Measurements from ENCODE around the gene C9orf72. TPM values are rescaled to one million over a fixed set of nuclear protein-coding genes. Genes with fewer than 3 reads are reported as not detected.

Gene C9orf72
- total RNA-seq, 2 donors from 2014 or later = 19.4 to 26.4 TPM

- H3K4me1 ChIP-seq (ENCODE audit: control insufficient read depth, insufficient read depth, low read length) = peaks cover 6% of the 10 kb centered on the region
- no peak overlapping the region for H3K27ac ChIP-seq (ENCODE audit: low read depth, low read length)
Measured at GRCh38 chr9:27499451-27499850, 73.8 kb downstream of the C9orf72 start.

GRCh38 chr9:27497883-27498417 lies 75.3 kb downstream of the C9orf72 start:
- Histone ChIP-seq H3K27me3 (ENCODE audit: control insufficient read depth, insufficient read depth, low read length, poor library complexity, severe bottlenecking) (no peaks in the 10 kb centered on the region), H3K36me3 (ENCODE audit: control insufficient read depth, insufficient read depth, low read length) (no peaks in the 10 kb centered on the region), H3K4me1 (ENCODE audit: control insufficient read depth, insufficient read depth, low read length) (peaks cover 6% of the 10 kb centered on the region), H3K9ac (ENCODE audit: extremely low read depth, low read length, poor library complexity, severe bottlenecking) (no peak overlapping the region), H3K9me3 (ENCODE audit: control insufficient read depth, low read length) (no peaks in the 10 kb centered on the region), H3K4me3 (ENCODE audit: low read length) (no peak overlapping the region), H3K27ac (ENCODE audit: low read depth, low read length) (peak overlapping the region; percentile 79)
- no peak overlapping the region for H3K4me3 Mint-ChIP-seq
- peak overlapping the region; percentile 24 for H3K27ac Mint-ChIP-seq
- H3K4me1 Mint-ChIP-seq = peaks cover 23% of the 10 kb centered on the region
- no peak for DNase-seq
- WGBS, 2 experiments (ENCODE audit: insufficient coverage in 1 of 2, insufficient read length in 1 of 2) = 50 to 55% methylated on average over 3 to 11 of the region's 11 CpGs
- TF ChIP-seq CTCF (conservative IDR thresholded peaks at IDR 0.05) = no peak
- peaks cover 1% of the 10 kb centered on the region for H3K36me3 Mint-ChIP-seq (ENCODE audit: low read depth)
- peaks cover 21% of the 10 kb centered on the region for H3K9me3 Mint-ChIP-seq
- H3K27me3 Mint-ChIP-seq (ENCODE audit: insufficient read depth) = no peaks in the 10 kb centered on the region

More at GRCh38 chr9:27499451-27499850, 73.8 kb downstream of the C9orf72 start:
- Mint-ChIP-seq H3K4me3 (no peak overlapping the region), H3K36me3 (ENCODE audit: low read depth) (no peaks in the 10 kb centered on the region), H3K27me3 (ENCODE audit: insufficient read depth) (no peaks in the 10 kb centered on the region), H3K9me3 (peaks cover 7% of the 10 kb centered on the region), H3K4me1 (peaks cover 23% of the 10 kb centered on the region), H3K27ac (no peak overlapping the region)
- Histone ChIP-seq H3K9ac (ENCODE audit: extremely low read depth, low read length, poor library complexity, severe bottlenecking) (no peak overlapping the region), H3K27me3 (ENCODE audit: control insufficient read depth, insufficient read depth, low read length, poor library complexity, severe bottlenecking) (no peaks in the 10 kb centered on the region), H3K36me3 (ENCODE audit: control insufficient read depth, insufficient read depth, low read length) (no peaks in the 10 kb centered on the region), H3K4me3 (ENCODE audit: low read length) (no peak overlapping the region), H3K9me3 (ENCODE audit: control insufficient read depth, low read length) (no peaks in the 10 kb centered on the region)
- no peak for TF ChIP-seq CTCF (conservative IDR thresholded peaks at IDR 0.05)
- no peak for DNase-seq
- 50% methylated on average over 2 of the region's 2 CpGs; no CpG with 5 or more reads in 1 of the 2 experiments for WGBS, 2 experiments (ENCODE audit: insufficient coverage in 1 of 2, insufficient read length in 1 of 2)

Other genes with a start within 250 kb of the C9orf72 start
- not detected for gene IFNK, start 49.2 kb downstream of the C9orf72 start, total RNA-seq
- gene MOB3B, start 43.7 kb downstream of the C9orf72 start, total RNA-seq = 1 to 10 TPM; 5.6 to 6.2 TPM